H1 (cell line): ENCODE measurements around the gene DAPK1. TPM values are rescaled to one million over a fixed set of nuclear protein-coding genes. Genes with fewer than 3 reads are reported as not detected.

Source experiments
- CHD7 ChIP-seq: fragments of 300-600 bp; sonication (generic); IDR thresholded peaks from 2 replicates; pipeline ENCODE4 v1.7.1; 2012; ENCODE audit warnings: low read length, moderate library complexity, mild to moderate bottlenecking, inconsistent platforms; ENCODE audit not compliant: insufficient replicate concordance
- CTCF ChIP-seq, 3 experiments: IDR thresholded peaks; 1 replicate in 2 of 3; 2 replicates in 1 of 3; pipeline versions ENCODE4 v1.5.1 to v1.6.1; 2011; ENCODE audit warnings: low read length in 3 of 3, mild to moderate bottlenecking in 3 of 3, inconsistent platforms in 2 of 3, low read depth in 1 of 3, moderate library complexity in 1 of 3; ENCODE audit not compliant: insufficient read depth in 1 of 3; ENCODE audit errors: control extremely low read depth in 1 of 3
- GTF2F1 ChIP-seq: IDR thresholded peaks from 2 replicates; pipeline ENCODE4 v1.6.1; 2012; ENCODE audit warnings: low read depth, low read length, improper control_type of control experiment, borderline replicate concordance
- MAFK ChIP-seq: IDR thresholded peaks from 2 replicates; pipeline ENCODE4 v1.6.1; 2012; ENCODE audit warnings: low read depth, mild to moderate bottlenecking, improper control_type of control experiment, low read length
- POLR2A ChIP-seq, 2 experiments: IDR thresholded peaks; 1 replicate in 1 of 2; 2 replicates in 1 of 2; pipeline ENCODE4 v1.6.1; 2011; ENCODE audit warnings: low read depth in 2 of 2, low read length in 2 of 2, mild to moderate bottlenecking in 2 of 2; ENCODE audit errors: control extremely low read depth in 1 of 2
- RAD21 ChIP-seq, 2 experiments: IDR thresholded peaks in 1 of 2; conservative IDR thresholded peaks in 1 of 2; 2 replicates each; pipeline ENCODE4 v1.6.1; 2011; ENCODE audit warnings: low read depth in 2 of 2, low read length in 2 of 2, improper control_type of control experiment in 1 of 2, inconsistent platforms in 1 of 2, mild to moderate bottlenecking in 1 of 2, moderate library complexity in 1 of 2
- RXRA ChIP-seq: IDR thresholded peaks from 2 replicates; pipeline ENCODE4 v1.6.1; 2011; ENCODE audit warnings: low read depth, mild to moderate bottlenecking, low read length, moderate library complexity; ENCODE audit not compliant: insufficient read depth
- SP2 ChIP-seq: IDR thresholded peaks from 2 replicates; pipeline ENCODE4 v1.6.1; 2012; ENCODE audit warnings: mild to moderate bottlenecking, low read length, inconsistent platforms
- polyA plus RNA-seq, 7 experiments: library from polyadenylated mRNA; depleted of rRNA in 3 of 7; stranded (reverse) in 5 of 7; unstranded in 2 of 7; fragments of >200 nt in 5 of 7; fragments of 200-250 nt in 2 of 7; gene quantifications; 1 replicate in 5 of 7; 2 replicates in 1 of 7; 4 replicates in 1 of 7; pipeline versions ENCODE4 v1.2.1 to v1.2.3, GENCODE V29; 2011 to 2013; ENCODE audit warnings: missing spikeins in 2 of 7, mixed read lengths in 2 of 7
- total RNA-seq: library from RNA; stranded (reverse); fragmentation: NEBNext Ultra II Directional; extraction: Animal tissue kit (Norgen Biotek cat#: 25700); gene quantifications from 2 replicates; pipeline ENCODE4 v1.2.1, GENCODE V29; 2021

Gene DAPK1
- total and polyA plus RNA-seq, 2 of the 8 experiments (the other 6 are each of a cell fraction or from before 2014, with no cell fraction given), result 62.4 to 131 TPM

- TF ChIP-seq CHD7 (no peak), SP2 (no peak), GTF2F1 (no peak), POLR2A (IDR thresholded peaks at IDR 0.05; ENCODE audit: control extremely low read depth in 1 of 2, low read depth in 2 of 2, low read length in 2 of 2) (no peak), RAD21 (IDR thresholded peaks at IDR 0.05 in 1 of 2, conservative IDR thresholded peaks at IDR 0.05 in 1 of 2; ENCODE audit: low read depth in 2 of 2, low read length in 2 of 2) (no peak), CTCF (IDR thresholded peaks at IDR 0.05; ENCODE audit: control extremely low read depth in 1 of 3, insufficient read depth in 1 of 3, low read depth in 1 of 3, low read length in 3 of 3) (no peak), MAFK (no peak), RXRA (no peak)
Observed at GRCh38 chr9:87604886-87605588, 107.4 kb downstream of the DAPK1 start (continued).
